Measurements from ENCODE around the gene DNAJC5. TPM values are rescaled to one million over a fixed set of nuclear protein-coding genes. Genes with fewer than 3 reads are reported as not detected.

DNAJC5 gene
- total and polyA plus RNA-seq, 2 experiments from 2014 or later = 7.1 to 33.5 TPM

DNA sequence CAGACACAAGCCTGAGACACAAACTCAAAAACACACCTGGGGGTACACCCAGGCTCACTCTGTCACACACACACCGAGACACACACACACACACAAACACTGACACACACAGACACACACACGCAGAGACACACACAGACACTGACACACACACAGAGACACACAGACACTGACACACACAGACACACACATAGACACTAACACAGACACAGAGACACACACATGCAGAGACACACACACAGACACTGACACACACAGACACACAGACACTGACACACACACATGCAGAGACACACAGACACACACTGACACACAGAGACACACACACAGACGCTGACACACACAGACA, 48.1 kb upstream of the DNAJC5 start:
- TF ChIP-seq, protein P1, sequence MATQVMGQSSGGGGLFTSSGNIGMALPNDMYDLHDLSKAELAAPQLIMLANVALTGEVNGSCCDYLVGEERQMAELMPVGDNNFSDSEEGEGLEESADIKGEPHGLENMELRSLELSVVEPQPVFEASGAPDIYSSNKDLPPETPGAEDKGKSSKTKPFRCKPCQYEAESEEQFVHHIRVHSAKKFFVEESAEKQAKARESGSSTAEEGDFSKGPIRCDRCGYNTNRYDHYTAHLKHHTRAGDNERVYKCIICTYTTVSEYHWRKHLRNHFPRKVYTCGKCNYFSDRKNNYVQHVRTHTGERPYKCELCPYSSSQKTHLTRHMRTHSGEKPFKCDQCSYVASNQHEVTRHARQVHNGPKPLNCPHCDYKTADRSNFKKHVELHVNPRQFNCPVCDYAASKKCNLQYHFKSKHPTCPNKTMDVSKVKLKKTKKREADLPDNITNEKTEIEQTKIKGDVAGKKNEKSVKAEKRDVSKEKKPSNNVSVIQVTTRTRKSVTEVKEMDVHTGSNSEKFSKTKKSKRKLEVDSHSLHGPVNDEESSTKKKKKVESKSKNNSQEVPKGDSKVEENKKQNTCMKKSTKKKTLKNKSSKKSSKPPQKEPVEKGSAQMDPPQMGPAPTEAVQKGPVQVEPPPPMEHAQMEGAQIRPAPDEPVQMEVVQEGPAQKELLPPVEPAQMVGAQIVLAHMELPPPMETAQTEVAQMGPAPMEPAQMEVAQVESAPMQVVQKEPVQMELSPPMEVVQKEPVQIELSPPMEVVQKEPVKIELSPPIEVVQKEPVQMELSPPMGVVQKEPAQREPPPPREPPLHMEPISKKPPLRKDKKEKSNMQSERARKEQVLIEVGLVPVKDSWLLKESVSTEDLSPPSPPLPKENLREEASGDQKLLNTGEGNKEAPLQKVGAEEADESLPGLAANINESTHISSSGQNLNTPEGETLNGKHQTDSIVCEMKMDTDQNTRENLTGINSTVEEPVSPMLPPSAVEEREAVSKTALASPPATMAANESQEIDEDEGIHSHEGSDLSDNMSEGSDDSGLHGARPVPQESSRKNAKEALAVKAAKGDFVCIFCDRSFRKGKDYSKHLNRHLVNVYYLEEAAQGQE (IDR thresholded peaks at IDR 0.05; ENCODE audit: unreplicated experiment) = no peak
- TF ChIP-seq EZH2phosphoT487 (IDR thresholded peaks at IDR 0.05; ENCODE audit: unreplicated experiment) = no peak
- Histone ChIP-seq H3K36me3 (ENCODE audit: insufficient read depth) (no peaks in the 10 kb centered on the region), H3K4me3 (peak overlapping the region; percentile 55), H3K27me3 (ENCODE audit: insufficient read depth) (no peaks in the 10 kb centered on the region), H2AFZ (no peak overlapping the region), H3K79me2 (replicated peaks; ENCODE audit: insufficient read depth) (no peaks in the 10 kb centered on the region), H3K4me1 (ENCODE audit: insufficient read depth) (peaks cover 35% of the 10 kb centered on the region), H3K27ac (ENCODE audit: low read depth) (peak overlapping the region; percentile 92), H3K4me2 (peak overlapping the region; percentile 88), H3F3A (replicated peaks; ENCODE audit: low read depth) (peaks cover 14% of the 10 kb centered on the region), H3K9me2 (ENCODE audit: insufficient read depth) (no peaks in the 10 kb centered on the region), H4K20me1 (replicated peaks; ENCODE audit: insufficient read depth) (no peaks in the 10 kb centered on the region)
- DNase-seq (ENCODE audit: low spot score) (no peak), ATAC-seq (no peak)
- no peaks in the 10 kb centered on the region; the same call in 2 of the 3 replicates for H3K36me3 Mint-ChIP-seq (ENCODE audit: low read depth)
- peaks cover 23% of the 10 kb centered on the region for H3K4me1 Mint-ChIP-seq
- no peak overlapping the region for H3K4me3 Mint-ChIP-seq
- no peaks in the 10 kb centered on the region for H3K9me3 Mint-ChIP-seq
- H3K27ac Mint-ChIP-seq = no peak overlapping the region
- peaks cover 20% of the 10 kb centered on the region for H3K27me3 Mint-ChIP-seq (ENCODE audit: insufficient read depth, low read depth, poor library complexity)

DNA sequence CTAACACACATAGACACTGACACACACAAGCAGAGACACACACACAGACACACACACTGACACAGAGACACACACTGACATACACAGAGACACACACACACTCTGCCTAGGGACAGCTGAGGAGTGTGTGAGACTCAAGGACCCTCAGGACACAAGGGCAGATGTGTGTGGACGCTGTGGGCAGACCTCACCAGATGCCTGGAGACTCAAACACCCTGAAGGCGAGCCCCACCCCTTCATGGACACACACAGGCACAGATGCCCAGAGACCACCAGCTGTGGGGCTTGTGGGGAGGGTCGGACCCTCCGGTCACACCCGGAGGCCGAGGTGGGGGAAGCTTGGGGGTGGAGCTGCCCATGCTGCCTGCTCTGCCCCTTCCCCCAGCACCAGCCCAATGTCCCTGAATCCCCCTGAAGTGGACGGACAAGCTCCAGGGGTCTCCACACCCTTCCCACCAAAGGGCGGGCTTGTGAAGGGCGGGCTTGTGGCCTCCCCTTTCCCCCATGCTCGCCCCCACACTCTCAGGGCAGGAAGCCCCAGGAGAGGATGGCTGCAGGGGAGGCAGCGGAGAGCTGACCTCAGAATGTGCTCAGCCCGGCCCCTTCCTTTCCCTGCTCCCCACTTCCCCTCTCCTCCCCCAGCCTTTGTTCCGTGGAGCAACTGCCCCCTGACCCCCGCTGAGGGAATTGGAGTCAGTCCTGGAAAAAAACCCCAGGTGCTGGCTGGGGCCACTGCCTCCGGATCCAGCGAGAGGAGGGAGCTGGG, 47.5 kb upstream of the DNAJC5 start:
- Histone ChIP-seq H3K9me2 (ENCODE audit: insufficient read depth) (no peaks in the 10 kb centered on the region), H3F3A (replicated peaks; ENCODE audit: low read depth) (peaks cover 14% of the 10 kb centered on the region), H3K27ac (ENCODE audit: low read depth) (peak overlapping the region; percentile 92), H2AFZ (no peak overlapping the region), H3K4me1 (ENCODE audit: insufficient read depth) (peaks cover 35% of the 10 kb centered on the region), H4K20me1 (replicated peaks; ENCODE audit: insufficient read depth) (no peaks in the 10 kb centered on the region), H3K4me3 (peak overlapping the region; percentile 55), H3K36me3 (ENCODE audit: insufficient read depth) (no peaks in the 10 kb centered on the region), H3K27me3 (ENCODE audit: insufficient read depth) (no peaks in the 10 kb centered on the region), H3K79me2 (replicated peaks; ENCODE audit: insufficient read depth) (no peaks in the 10 kb centered on the region), H3K4me2 (peak overlapping the region; percentile 88)
- peaks cover 26% of the 10 kb centered on the region for H3K4me1 Mint-ChIP-seq
- peak; percentile 65 for ATAC-seq
- TF ChIP-seq EZH2 (IDR thresholded peaks at IDR 0.05; ENCODE audit: low read depth, unreplicated experiment) (no peak), JUNB (IDR thresholded peaks at IDR 0.05; ENCODE audit: unreplicated experiment) (no peak), CREB1 (CRISPR knock-in tag; IDR thresholded peaks at IDR 0.05; ENCODE audit: low read depth) (peak; percentile 48; the same call in 1 of the 2 replicates), STAT1 (IDR thresholded peaks at IDR 0.05; ENCODE audit: unreplicated experiment) (no peak), POLR2AphosphoS5 (IDR thresholded peaks at IDR 0.05; ENCODE audit: low read depth) (no peak; the same call in 1 of the 2 replicates)
- TF ChIP-seq, protein P2, sequence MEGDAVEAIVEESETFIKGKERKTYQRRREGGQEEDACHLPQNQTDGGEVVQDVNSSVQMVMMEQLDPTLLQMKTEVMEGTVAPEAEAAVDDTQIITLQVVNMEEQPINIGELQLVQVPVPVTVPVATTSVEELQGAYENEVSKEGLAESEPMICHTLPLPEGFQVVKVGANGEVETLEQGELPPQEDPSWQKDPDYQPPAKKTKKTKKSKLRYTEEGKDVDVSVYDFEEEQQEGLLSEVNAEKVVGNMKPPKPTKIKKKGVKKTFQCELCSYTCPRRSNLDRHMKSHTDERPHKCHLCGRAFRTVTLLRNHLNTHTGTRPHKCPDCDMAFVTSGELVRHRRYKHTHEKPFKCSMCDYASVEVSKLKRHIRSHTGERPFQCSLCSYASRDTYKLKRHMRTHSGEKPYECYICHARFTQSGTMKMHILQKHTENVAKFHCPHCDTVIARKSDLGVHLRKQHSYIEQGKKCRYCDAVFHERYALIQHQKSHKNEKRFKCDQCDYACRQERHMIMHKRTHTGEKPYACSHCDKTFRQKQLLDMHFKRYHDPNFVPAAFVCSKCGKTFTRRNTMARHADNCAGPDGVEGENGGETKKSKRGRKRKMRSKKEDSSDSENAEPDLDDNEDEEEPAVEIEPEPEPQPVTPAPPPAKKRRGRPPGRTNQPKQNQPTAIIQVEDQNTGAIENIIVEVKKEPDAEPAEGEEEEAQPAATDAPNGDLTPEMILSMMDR (conservative IDR thresholded peaks at IDR 0.05; ENCODE audit: low read depth in 2 of 2) = no peak
- TF ChIP-seq, protein P1 (IDR thresholded peaks at IDR 0.05; ENCODE audit: unreplicated experiment) = no peak
- no peak overlapping the region; the same call in 1 of the 2 replicates for H3K27ac Mint-ChIP-seq
- H3K9me3 Mint-ChIP-seq = no peaks in the 10 kb centered on the region
- DNase-seq (ENCODE audit: low spot score) = peak; percentile 90
- no peak overlapping the region for H3K4me3 Mint-ChIP-seq
- H3K27me3 Mint-ChIP-seq (ENCODE audit: insufficient read depth, low read depth, poor library complexity) = peaks cover 21% of the 10 kb centered on the region
- H3K36me3 Mint-ChIP-seq (ENCODE audit: low read depth) = no peaks in the 10 kb centered on the region; the same call in 2 of the 3 replicates
